ENCODE data around the gene SWI5. TPM values are rescaled to one million over a fixed set of nuclear protein-coding genes. Genes with fewer than 3 reads are reported as not detected.

SWI5 gene
- total RNA-seq, 2 donors from 2014 or later = 17.2 to 18.4 TPM

GRCh38 chr9:128297221-128297773 is 21.2 kb downstream of the SWI5 start:
- ATAC-seq (no peak), DNase-seq (no peak)
- intact Hi-C loops (cut with DNase I) = loop anchor here in 1 of 2 donors (5.0 to 10.0 kb wide), 2 partner anchors 45 to 118 kb away; partner anchors contain the start of gene SLC27A4

GRCh38 chr9:128298535-128299482 is 22.7 kb downstream of the SWI5 start:
- ATAC-seq (no peak), DNase-seq (no peak)
- intact Hi-C loops (cut with DNase I) = loop anchor here in 1 of 2 donors (5.0 to 10.0 kb wide), 2 partner anchors 43 to 116 kb away; partner anchors contain the start of gene SLC27A4

- ATAC-seq (no peak), DNase-seq (no peak)
- intact Hi-C loops (cut with DNase I) = no loop called here
Observed at GRCh38 chr9:128304136-128304970, 28.3 kb downstream of the SWI5 start.

GRCh38 chr9:128304971-128305288 is 28.9 kb downstream of the SWI5 start:
- intact Hi-C loops (cut with DNase I) = no loop called here
- ATAC-seq = no peak
- no peak for DNase-seq

GRCh38 chr9:128309551-128309950 is 33.5 kb downstream of the SWI5 start:
- ATAC-seq = no peak
- intact Hi-C loops (cut with DNase I) = no loop called here

GRCh38 chr9:128310461-128310860 is 34.4 kb downstream of the SWI5 start:
- DNase-seq = peak; percentile 36

More at GRCh38 chr9:128309551-128309950, 33.5 kb downstream of the SWI5 start:
- DNase-seq = no peak

GRCh38 chr9:128314697-128315096 is 38.6 kb downstream of the SWI5 start:
- no peak for ATAC-seq
- intact Hi-C loops (cut with DNase I) = no loop called here
- no peak for DNase-seq

More at GRCh38 chr9:128310461-128310860, 34.4 kb downstream of the SWI5 start:
- intact Hi-C loops (cut with DNase I) = no loop called here
- ATAC-seq = peak; percentile 64 to 72

GRCh38 chr9:128316421-128316820 is 40.3 kb downstream of the SWI5 start:
- ATAC-seq = no peak
- intact Hi-C loops (cut with DNase I) = no loop called here
- no peak for DNase-seq

GRCh38 chr9:128317629-128318028 is 41.6 kb downstream of the SWI5 start:
- DNase-seq (no peak), ATAC-seq (no peak)
- intact Hi-C loops (cut with DNase I) = no loop called here

- DNase-seq (no peak), ATAC-seq (no peak)
- intact Hi-C loops (cut with DNase I) = loop anchor here in 1 of 2 donors (5.0 kb wide), 1 partner anchor 44 kb away; the partner anchor contains the start of genes GOLGA2 and SWI5
Observed at GRCh38 chr9:128321343-128321742, 45.3 kb downstream of the SWI5 start.

GRCh38 chr9:128321879-128322403 is 45.9 kb downstream of the SWI5 start:
- intact Hi-C loops (cut with DNase I) = loop anchor here in 1 of 2 donors (5.0 kb wide), 1 partner anchor 45 kb away; the partner anchor contains the start of genes GOLGA2 and SWI5

GRCh38 chr9:128322404-128323211 is 46.5 kb downstream of the SWI5 start, which contains the start of the genes COQ4 and TRUB2:
Gene COQ4, plus strand, starts transcription at chr9:128322839. Its CDS starts 20 bp downstream, at chr9:128322859.
Gene TRUB2, minus strand, starts transcription at chr9:128322447. Its CDS starts 39 bp downstream, at chr9:128322408.
- peak; percentile 94 for DNase-seq
- intact Hi-C loops (cut with DNase I) = loop anchor here in 1 of 2 donors (5.0 kb wide), 1 partner anchor 45 kb away; the partner anchor contains the start of genes GOLGA2 and SWI5
- ATAC-seq = peak; percentile 98

More at GRCh38 chr9:128321879-128322403, 45.9 kb downstream of the SWI5 start:
- ATAC-seq = peak in 1 of 2 donors; percentile 9
- DNase-seq = no peak

GRCh38 chr9:128323212-128323730 is 47.2 kb downstream of the SWI5 start:
- intact Hi-C loops (cut with DNase I) = loop anchor here in 1 of 2 donors (5.0 kb wide), 1 partner anchor 46 kb away; the partner anchor contains the start of genes GOLGA2 and SWI5
- ATAC-seq = no peak
- no peak for DNase-seq

- ATAC-seq (no peak), DNase-seq (no peak)
- intact Hi-C loops (cut with DNase I) = loop anchor here in 1 of 2 donors (5.0 kb wide), 1 partner anchor 46 kb away; the partner anchor contains the start of genes GOLGA2 and SWI5
Observed at GRCh38 chr9:128323791-128324190, 47.7 kb downstream of the SWI5 start.

GRCh38 chr9:128324401-128324800 is 48.3 kb downstream of the SWI5 start:
- DNase-seq = no peak
- intact Hi-C loops (cut with DNase I) = loop anchor here in 1 of 2 donors (5.0 kb wide), 1 partner anchor 47 kb away; the partner anchor contains the start of genes GOLGA2 and SWI5
- ATAC-seq = no peak

GRCh38 chr9:128325629-128326028 is 49.6 kb downstream of the SWI5 start:
- DNase-seq = no peak
- ATAC-seq = no peak
- intact Hi-C loops (cut with DNase I) = no loop called here

GRCh38 chr9:128333451-128333869 is 57.4 kb downstream of the SWI5 start:
- intact Hi-C loops (cut with DNase I) = no loop called here
- ATAC-seq (no peak), DNase-seq (no peak)
